ENCODE measurements around the gene RTTN. TPM values are rescaled to one million over a fixed set of nuclear protein-coding genes. Genes with fewer than 3 reads are reported as not detected.

RTTN gene
- total RNA-seq, 1 experiment from 2014 or later, result 21.5 TPM

GRCh38 chr18:70005580-70005979 is 199.9 kb downstream of the RTTN start:
- CTCF ChIA-PET, result no interaction called here
- no peak for TF ChIP-seq MYBL2 (CRISPR knock-in tag; IDR thresholded peaks at IDR 0.05)
- TF ChIP-seq KAT7 (CRISPR knock-in tag; IDR thresholded peaks at IDR 0.05; ENCODE audit: borderline replicate concordance), result no peak
- no peak for TF ChIP-seq ZNF425 (CRISPR knock-in tag; conservative IDR thresholded peaks at IDR 0.05)
- no peak for TF ChIP-seq SOX15 (CRISPR knock-in tag; IDR thresholded peaks at IDR 0.05)
- no peak for TF ChIP-seq JAZF1 (CRISPR knock-in tag; IDR thresholded peaks at IDR 0.05)
- no peak for TF ChIP-seq TCF7 (CRISPR knock-in tag; IDR thresholded peaks at IDR 0.05; ENCODE audit: low read depth)
- no peak for TF ChIP-seq GRHL2 (CRISPR knock-in tag; IDR thresholded peaks at IDR 0.05; ENCODE audit: insufficient replicate concordance, severe bottlenecking)
- no peak for TF ChIP-seq ESRRA (CRISPR knock-in tag; IDR thresholded peaks at IDR 0.05; ENCODE audit: borderline replicate concordance)
- TF ChIP-seq SP1 (CRISPR knock-in tag; conservative IDR thresholded peaks at IDR 0.05), result no peak
- no peak for TF ChIP-seq ZNF671 (CRISPR knock-in tag; IDR thresholded peaks at IDR 0.05)
- no peak for TF ChIP-seq MXD4 (CRISPR knock-in tag; IDR thresholded peaks at IDR 0.05; ENCODE audit: borderline replicate concordance)
- TF ChIP-seq IRF2 (CRISPR knock-in tag; IDR thresholded peaks at IDR 0.05; ENCODE audit: borderline replicate concordance, low read depth), result no peak
- no peak for TF ChIP-seq NFE2L1 (CRISPR knock-in tag; IDR thresholded peaks at IDR 0.05)
- Mint-ChIP-seq H3K36me3 (peaks cover 24% of the 10 kb centered on the region), H3K27me3 (ENCODE audit: low read depth) (no peaks in the 10 kb centered on the region), H3K27ac (no peak overlapping the region), H3K4me3 (no peak overlapping the region), H3K4me1 (no peaks in the 10 kb centered on the region), H3K9me3 (peaks cover 18% of the 10 kb centered on the region)
- no peak for ATAC-seq
- DNase-seq (ENCODE audit: low spot score), result no peak
- POLR2A ChIA-PET, result no interaction called here

GRCh38 chr18:70004696-70005095 is 200.8 kb downstream of the RTTN start:
- Mint-ChIP-seq H3K27ac (no peak overlapping the region), H3K4me1 (no peaks in the 10 kb centered on the region), H3K4me3 (no peak overlapping the region), H3K36me3 (peaks cover 17% of the 10 kb centered on the region), H3K9me3 (peaks cover 11% of the 10 kb centered on the region; the same call in 1 of the 2 replicates), H3K27me3 (ENCODE audit: low read depth) (no peaks in the 10 kb centered on the region)
- TF ChIP-seq ETV6 (CRISPR knock-in tag; IDR thresholded peaks at IDR 0.05) (no peak), USF2 (CRISPR knock-in tag; IDR thresholded peaks at IDR 0.05) (no peak), MXD4 (CRISPR knock-in tag; IDR thresholded peaks at IDR 0.05; ENCODE audit: borderline replicate concordance) (no peak), ZNF121 (CRISPR knock-in tag; IDR thresholded peaks at IDR 0.05) (no peak), NR3C1 (CRISPR knock-in tag; conservative IDR thresholded peaks at IDR 0.05; ENCODE audit: low read depth) (no peak), PRRX2 (CRISPR knock-in tag; IDR thresholded peaks at IDR 0.05) (no peak), JUN (CRISPR knock-in tag; IDR thresholded peaks at IDR 0.05) (no peak), E2F4 (CRISPR knock-in tag; IDR thresholded peaks at IDR 0.05; ENCODE audit: borderline replicate concordance, low read depth) (no peak), SP1 (CRISPR knock-in tag; conservative IDR thresholded peaks at IDR 0.05) (no peak), ZBTB21 (CRISPR knock-in tag; IDR thresholded peaks at IDR 0.05; ENCODE audit: borderline replicate concordance) (no peak), SMAD3 (CRISPR knock-in tag; IDR thresholded peaks at IDR 0.05; ENCODE audit: borderline replicate concordance) (no peak)
- no peak for DNase-seq (ENCODE audit: low spot score)
- ATAC-seq, result no peak
- ChIA-PET POLR2A (no interaction called here), CTCF (no interaction called here)
